GM21528 (cell line): ENCODE data around the gene AMPD3.

Source experiments
- ATAC-seq: cut with Tn5 transposase; IDR thresholded peaks from one replicate; pipeline ENCODE4 v1.9.1; 2021; ENCODE audit warnings: mild to moderate bottlenecking, moderate library complexity; ENCODE audit not compliant: unreplicated experiment, low FRiP score

Gene AMPD3

GRCh38 chr11:10459029-10459970 is 4.2 kb downstream of the AMPD3 start:
- ATAC-seq: peak; percentile 62

- peak; percentile 29 for ATAC-seq
Measured at GRCh38 chr11:10460611-10461275, 5.7 kb downstream of the AMPD3 start.

- no peak for ATAC-seq
Measured at GRCh38 chr11:10461276-10461790, 6.3 kb downstream of the AMPD3 start.

GRCh38 chr11:10462746-10463300 is 7.8 kb downstream of the AMPD3 start:
- no peak for ATAC-seq

GRCh38 chr11:10473371-10473770 is 18.3 kb downstream of the AMPD3 start:
- ATAC-seq: no peak

- ATAC-seq: no peak
Measured at GRCh38 chr11:10474551-10474950, 19.5 kb downstream of the AMPD3 start.

- no peak for ATAC-seq
Measured at GRCh38 chr11:10476342-10476741, 21.3 kb downstream of the AMPD3 start.

GRCh38 chr11:10476927-10477689 is 22.0 kb downstream of the AMPD3 start:
- ATAC-seq: no peak

- no peak for ATAC-seq
Measured at GRCh38 chr11:10477690-10478046, 22.6 kb downstream of the AMPD3 start.

GRCh38 chr11:10478066-10478465 is 23.0 kb downstream of the AMPD3 start:
- no peak for ATAC-seq

- ATAC-seq: no peak
Measured at GRCh38 chr11:10478574-10479550, 23.8 kb downstream of the AMPD3 start.

- no peak for ATAC-seq
Measured at GRCh38 chr11:10480026-10480425, 25.0 kb downstream of the AMPD3 start.

GRCh38 chr11:10480760-10481159 is 25.7 kb downstream of the AMPD3 start:
- ATAC-seq: no peak

GRCh38 chr11:10481560-10482349 is 26.7 kb downstream of the AMPD3 start:
- no peak for ATAC-seq

GRCh38 chr11:10483174-10483573 is 28.1 kb downstream of the AMPD3 start:
- no peak for ATAC-seq

GRCh38 chr11:10483584-10483983 is 28.5 kb downstream of the AMPD3 start:
- ATAC-seq: no peak

GRCh38 chr11:10484461-10485180 is 29.6 kb downstream of the AMPD3 start:
- no peak for ATAC-seq

- no peak for ATAC-seq
Measured at GRCh38 chr11:10485646-10486045, 30.6 kb downstream of the AMPD3 start.
